Activated CD8-positive, alpha-beta memory T cell treated with anti-CD3 and anti-CD28 coated beads, Interleukin-2, amount 50 U/mL, for 24 hours (primary cell): ENCODE data around the gene UBR3.

ENCODE experiments used
- DNase-seq: peaks from one replicate; pipeline ENCODE4 v3.0.0-alpha.2; 2020; ENCODE audit errors: extremely low read depth

The UBR3 gene

GRCh38 chr2:170006587-170007325, 179.5 kb downstream of the UBR3 start:
- DNase-seq = no peak

DNA sequence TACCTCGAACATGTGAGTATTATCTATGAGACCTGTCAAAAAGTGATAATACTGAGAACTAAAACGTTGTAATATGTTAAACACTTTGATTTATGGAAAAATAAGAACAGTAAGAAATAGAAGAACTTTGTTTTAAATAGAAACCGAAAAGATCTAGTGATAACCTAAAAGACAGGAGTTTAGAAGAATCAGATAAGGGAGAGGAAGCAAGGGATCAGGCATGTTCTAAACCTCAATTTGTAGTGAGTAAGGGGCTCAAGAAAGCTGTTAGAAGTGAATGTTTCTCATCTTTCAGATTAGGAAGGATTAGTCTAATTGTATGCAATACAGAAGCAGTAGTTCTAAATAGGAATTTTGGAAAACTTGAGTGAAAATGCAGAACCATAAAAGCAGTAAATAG, 182.0 kb downstream of the UBR3 start:
- no peak for DNase-seq

DNA sequence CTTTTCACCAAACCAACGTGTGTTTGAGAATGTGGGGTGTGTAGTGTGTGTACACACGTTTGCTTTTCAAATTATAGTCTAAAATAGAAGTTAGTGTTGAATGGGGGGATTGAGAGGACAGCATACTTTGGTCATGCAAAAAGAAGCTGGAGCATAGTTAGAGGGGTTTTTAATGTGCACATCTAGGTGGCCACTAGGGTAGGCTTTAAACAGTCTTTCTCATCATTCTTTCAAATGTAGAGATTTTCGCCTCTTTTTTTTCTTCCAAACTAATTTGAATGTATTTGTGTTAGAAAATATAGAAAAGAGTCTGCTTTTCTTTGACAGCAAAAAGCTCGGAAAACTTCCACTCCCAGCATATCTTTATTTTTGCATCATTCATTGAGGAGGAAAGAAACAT, 185.5 kb downstream of the UBR3 start:
- no peak for DNase-seq

GRCh38 chr2:170013802-170014551, 186.7 kb downstream of the UBR3 start:
- DNase-seq = no peak

GRCh38 chr2:170014769-170015168, 187.5 kb downstream of the UBR3 start:
- no peak for DNase-seq

GRCh38 chr2:170017860-170018532, 190.7 kb downstream of the UBR3 start:
- no peak for DNase-seq

GRCh38 chr2:170019060-170019805, 192.0 kb downstream of the UBR3 start:
- no peak for DNase-seq

DNA sequence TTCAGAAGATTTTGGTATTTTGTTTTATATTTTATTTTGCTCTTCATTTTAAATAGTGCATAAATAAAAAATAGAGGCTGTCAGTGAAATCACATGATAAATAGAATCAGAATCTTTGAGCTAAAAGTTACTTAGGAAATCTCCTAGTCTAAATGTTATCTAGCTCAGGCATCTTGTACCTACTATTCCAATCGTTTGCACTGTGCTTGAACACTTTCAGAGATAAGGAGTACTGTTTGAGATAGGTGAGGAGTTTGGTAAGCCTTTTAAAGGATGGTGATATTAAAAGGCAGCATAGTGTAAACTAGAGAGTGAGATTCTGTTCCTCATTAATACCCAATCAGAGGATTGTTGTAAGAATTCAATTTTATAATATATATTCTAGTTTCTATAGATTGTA, 193.5 kb downstream of the UBR3 start:
- no peak for DNase-seq

GRCh38 chr2:170022692-170023091, 195.4 kb downstream of the UBR3 start:
- DNase-seq = no peak

GRCh38 chr2:170024721-170025120, 197.5 kb downstream of the UBR3 start:
- no peak for DNase-seq

- DNase-seq = no peak
These were observed 198.0 kb downstream of the UBR3 start for GRCh38 chr2:170025223-170025622.

DNA sequence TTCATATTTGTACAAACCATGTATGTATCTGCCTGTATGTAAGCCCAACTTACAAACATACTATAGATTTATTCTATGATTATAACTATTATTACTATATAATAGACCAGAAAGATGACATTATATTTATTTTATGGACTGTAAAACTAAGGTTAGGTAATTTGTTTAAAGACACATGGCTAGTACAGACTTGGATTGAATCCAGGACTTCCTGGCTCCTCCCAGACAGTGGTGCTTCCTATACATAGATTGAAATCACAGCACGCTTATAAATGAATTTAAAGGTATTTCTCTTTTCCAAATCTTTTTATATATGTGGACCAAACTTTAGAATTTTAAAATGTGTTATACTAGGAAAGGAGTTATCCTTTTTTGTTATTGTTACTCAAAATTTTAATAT, 199.1 kb downstream of the UBR3 start:
- no peak for DNase-seq

DNA sequence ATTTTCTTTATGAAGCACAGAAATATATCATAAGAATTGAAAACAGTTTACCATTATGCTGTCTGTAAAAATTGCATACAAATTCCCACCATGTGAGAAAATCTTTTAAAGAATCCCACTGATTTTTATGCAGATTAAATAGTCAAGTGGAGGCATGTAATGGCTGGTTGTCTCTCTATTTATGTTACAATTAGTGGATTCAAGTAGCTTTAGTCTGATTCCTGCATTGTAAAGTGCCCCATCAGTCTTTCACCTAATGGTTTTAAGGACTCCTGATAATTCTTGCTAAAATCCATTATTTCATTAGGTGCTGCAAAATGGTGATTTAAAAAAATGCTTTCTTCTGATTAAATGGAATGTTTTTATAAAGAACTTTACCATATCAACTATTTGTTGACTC, 202.3 kb downstream of the UBR3 start:
- DNase-seq = no peak

DNA sequence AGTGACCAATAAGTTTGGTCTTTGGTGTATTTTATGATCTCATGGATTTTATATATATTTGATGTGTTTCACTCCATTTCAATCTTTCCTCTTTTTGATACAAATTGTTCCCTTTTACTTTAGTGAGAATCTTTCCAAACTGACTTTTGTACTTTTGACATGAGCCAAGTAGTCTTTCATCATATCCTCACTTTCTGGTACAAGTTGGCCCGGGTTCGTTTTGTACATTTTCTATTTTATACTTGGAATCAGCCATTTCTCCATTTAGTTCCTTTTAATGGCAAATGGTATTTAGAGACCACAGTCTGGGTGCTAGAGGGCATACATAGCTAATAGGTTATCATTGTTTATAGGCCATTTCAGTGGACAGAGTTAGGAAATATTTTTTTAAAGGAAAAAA, 202.8 kb downstream of the UBR3 start:
- no peak for DNase-seq

GRCh38 chr2:170031288-170031687, 204.0 kb downstream of the UBR3 start:
- DNase-seq = no peak

DNA sequence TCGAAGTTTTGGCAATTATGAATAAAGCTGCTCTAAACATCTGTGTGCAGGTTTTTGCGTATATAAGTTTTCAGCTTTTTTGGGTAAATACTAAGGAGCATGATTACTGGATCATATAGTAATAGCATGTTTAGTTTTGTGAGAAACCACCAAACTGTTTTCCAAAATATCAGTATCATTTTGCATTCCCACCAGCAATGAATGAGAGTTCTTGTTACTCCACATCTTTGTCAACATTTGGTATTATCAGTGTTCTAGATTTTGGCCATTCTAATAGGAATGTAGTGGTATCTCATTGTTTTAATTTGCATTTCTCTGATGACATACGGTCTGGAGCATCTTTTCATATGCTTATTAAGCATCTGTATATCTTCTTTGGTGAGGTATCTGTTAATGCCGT, 207.3 kb downstream of the UBR3 start:
- no peak for DNase-seq

GRCh38 chr2:170038734-170039133, 211.5 kb downstream of the UBR3 start:
- no peak for DNase-seq

- DNase-seq = no peak
These were observed 212.3 kb downstream of the UBR3 start for GRCh38 chr2:170039401-170040172.

GRCh38 chr2:170044751-170045478, 217.7 kb downstream of the UBR3 start:
- DNase-seq = no peak

DNA sequence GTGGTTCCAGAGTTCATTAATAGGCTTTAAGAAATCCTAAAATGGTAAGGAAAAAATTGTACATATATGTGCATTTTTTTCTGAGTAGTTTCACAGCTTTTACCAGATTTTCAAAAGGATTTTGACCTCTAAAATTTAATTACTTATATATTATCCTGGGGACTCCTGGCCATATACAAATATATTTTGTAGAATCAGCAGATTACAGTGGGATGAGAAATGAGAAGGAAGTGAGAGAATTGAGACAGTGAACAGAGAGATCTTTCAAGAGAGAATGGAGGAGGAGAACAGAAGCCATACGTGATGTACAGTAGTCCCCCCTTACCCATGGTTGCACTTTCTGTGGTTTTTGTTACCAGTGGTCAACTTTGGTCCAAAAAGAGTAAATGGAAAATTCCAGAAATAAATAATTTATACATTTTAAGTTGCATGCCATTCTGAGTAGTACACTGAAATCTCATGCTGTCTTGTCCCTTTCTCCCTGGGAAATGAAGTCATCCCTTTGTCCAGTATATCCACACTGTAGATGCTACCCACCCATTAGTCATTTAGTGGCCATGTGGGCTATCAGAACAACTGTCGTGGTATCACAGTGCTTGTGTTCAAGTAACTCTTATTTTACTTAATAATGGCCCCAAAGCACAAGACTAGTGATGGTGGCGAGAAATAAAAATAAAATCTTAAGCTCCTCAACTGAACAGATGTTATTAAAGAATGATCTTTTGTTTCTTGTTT, 220.2 kb downstream of the UBR3 start:
- DNase-seq = no peak
